NCI-H2029 treated with DMSO at 0.1 percent for 48 hours (cell line): ENCODE data around the gene MED16.
"Not testable (repeated sequence)": the region's sequence is repeated elsewhere in the genome, so short reads cannot be mapped to it uniquely, and the experiment has no call there.

Experiments
- DNase-seq: peaks from one replicate; lab custom pipeline; 2025; lab: John Stamatoyannopoulos, UW

The MED16 gene

GRCh38 chr19:825897-826644 lies 66.9 kb downstream of the MED16 start:
- DNase-seq: no peak

- no peak for DNase-seq
Measured at GRCh38 chr19:824885-825284, 68.1 kb downstream of the MED16 start.

GRCh38 chr19:823565-824121 lies 69.3 kb downstream of the MED16 start:
- no peak for DNase-seq

GRCh38 chr19:821825-822503 lies 71.0 kb downstream of the MED16 start, which contains the start of gene PLPPR3:
TSS of gene PLPPR3 (minus strand) at chr19:821955. CDS start at chr19:821559, 396 bp downstream.
- DNase-seq: no peak

GRCh38 chr19:821231-821824 lies 71.7 kb downstream of the MED16 start:
- DNase-seq: no peak

- DNase-seq: not testable (repeated sequence)
Measured at GRCh38 chr19:820212-820611, 72.8 kb downstream of the MED16 start.
